RPMI7951 (cell line): Measurements from ENCODE around the gene AK3. TPM values are rescaled to one million over a fixed set of nuclear protein-coding genes. Genes with fewer than 3 reads are reported as not detected.
A peak's percentile ranks its signal among the peaks of the same experiment; 100 is the strongest.
"Not testable (repeated sequence)": the region's sequence is repeated elsewhere in the genome, so short reads cannot be mapped to it uniquely, and the experiment has no call there.

Experiments
- DNase-seq: peaks from one replicate; pipeline ENCODE4 v3.0.0-alpha.2; 2012; ENCODE audit warnings: low read depth
- total RNA-seq: library from RNA; depleted of rRNA; stranded (reverse); fragments of >200 nt; shearing (Covaris generic); gene quantifications from 2 replicates; pipeline ENCODE4 v1.2.3, GENCODE V29; 2014; rRNA removed

The AK3 gene
- 57.7 and 70.5 TPM in 2 replicates for total RNA-seq

GRCh38 chr9:4740638-4741364 lies at the start of gene AK3:
TSS of gene AK3 (minus strand) at chr9:4741202. CDS start at chr9:4741087, 115 bp downstream.
- DNase-seq = peak; percentile 83

DNA sequence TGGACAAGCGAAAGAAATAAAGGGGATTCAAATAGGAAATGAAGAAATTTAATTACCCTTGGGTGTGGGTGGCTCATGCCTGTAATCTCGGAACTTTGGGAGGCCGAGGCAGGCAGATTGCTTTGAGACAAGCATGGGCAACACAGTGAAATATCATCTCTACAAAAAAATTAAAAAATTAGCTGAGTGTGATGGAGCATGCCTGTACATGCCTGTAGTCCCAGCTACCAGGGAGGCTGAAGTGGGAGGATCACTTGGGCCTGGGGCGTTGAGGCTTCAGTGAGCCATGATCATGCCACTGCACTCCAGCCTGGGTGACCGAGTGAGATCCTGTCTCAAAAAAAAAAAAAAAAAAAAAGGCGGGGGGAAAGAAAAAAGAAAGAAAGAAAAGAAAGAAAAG lies 47.7 kb upstream of the AK3 start:
- no peak for DNase-seq

DNA sequence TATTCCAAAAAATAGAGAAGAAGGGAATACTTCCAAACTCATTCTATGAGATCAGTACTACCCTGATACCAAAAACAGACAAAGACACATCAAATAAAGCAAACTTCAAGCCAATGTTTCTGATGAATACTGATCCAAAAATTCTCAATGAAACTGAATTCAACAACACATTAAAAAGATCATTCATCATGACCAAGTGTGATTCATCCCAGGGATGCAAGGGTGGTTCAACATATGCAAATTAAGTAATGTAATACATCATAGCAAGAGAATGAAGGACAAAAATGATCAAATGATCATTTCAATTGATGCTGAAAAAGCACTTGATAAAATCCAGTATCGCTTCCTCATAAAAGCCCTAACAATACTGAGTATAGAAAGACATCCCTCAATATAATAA lies 46.9 kb upstream of the AK3 start:
- DNase-seq = no peak

GRCh38 chr9:4786599-4786998 lies 45.6 kb upstream of the AK3 start:
- DNase-seq = no peak

DNA sequence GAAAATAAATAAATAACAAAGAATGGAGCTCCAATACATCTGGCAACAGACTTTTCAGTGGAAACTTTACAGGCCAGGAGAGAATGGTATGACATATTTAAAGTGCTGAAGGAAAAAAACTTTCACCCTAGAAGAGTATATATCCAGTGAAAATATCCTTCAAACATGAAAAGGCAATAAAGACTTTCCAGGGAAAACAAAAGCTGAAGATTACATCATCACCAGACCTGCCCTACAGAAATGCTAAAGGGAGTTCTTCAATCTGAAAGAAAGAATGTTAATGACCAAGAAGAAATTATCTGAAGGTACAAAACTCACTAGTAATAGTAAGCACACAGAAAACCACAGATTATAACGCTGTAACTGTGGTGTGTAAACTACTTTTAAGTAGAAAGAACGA lies 43.4 kb upstream of the AK3 start:
- no peak for DNase-seq

GRCh38 chr9:4783191-4783590 lies 42.2 kb upstream of the AK3 start:
- DNase-seq = not testable (repeated sequence)

DNA sequence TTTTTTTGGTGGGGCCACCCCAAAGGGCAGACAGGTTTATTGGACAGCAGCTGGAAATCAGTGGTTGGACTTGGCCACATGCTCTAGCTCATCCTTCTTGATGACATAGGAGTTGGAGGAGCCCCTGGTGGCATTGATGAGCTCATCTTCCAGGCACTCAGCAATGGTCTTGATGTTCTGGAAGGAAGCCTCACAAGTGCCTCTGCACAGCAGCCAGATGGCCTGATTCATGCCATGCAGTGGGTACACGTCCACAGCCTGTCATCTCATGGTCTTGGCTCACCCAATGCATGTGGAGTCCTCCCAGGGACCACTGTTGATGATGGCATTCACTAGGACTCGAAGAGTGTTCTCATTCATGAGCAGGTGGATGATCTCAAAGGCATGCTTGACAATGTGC lies 40.4 kb upstream of the AK3 start:
- peak; percentile 12 for DNase-seq

DNA sequence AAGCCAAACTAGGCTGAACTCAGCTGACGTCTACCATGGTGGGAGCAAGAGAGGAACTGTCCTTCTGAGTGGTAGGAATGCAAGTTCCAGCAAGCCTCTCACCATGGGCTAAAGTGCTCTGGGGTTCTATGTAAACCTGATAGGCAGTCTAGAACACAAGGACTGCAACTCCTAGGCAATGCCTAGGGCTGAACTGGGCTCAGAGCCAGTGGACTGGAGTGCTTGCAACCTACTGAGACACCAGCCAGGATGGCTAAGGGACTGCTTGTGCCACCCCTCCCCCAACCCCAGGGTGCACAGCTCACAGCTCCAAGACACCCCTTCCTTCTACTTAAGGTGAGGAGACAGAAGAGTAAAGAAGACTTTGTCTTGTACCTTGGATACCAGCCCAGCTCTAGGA lies 39.6 kb upstream of the AK3 start:
- no peak for DNase-seq

- not testable (repeated sequence) for DNase-seq
Observed at GRCh38 chr9:4774958-4775357, 34.0 kb upstream of the AK3 start.

DNA sequence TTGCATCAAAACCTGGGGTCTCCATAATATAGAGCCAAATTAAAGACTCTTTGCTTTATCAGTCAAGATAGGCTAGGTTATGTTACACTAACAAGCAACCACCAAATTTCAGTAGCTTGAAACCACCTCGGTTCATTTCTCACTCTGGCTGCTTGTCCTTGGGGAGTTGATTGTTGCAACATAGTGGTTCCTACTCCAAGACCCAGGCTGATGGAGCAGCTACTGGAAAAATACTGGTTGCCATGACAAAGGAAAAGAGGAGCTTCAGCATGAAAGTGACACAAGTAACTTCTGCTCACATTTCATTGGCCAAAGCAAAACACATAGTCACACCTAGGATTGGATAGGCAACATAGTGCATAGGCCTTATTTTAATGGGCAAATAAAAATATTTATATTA lies 33.2 kb upstream of the AK3 start:
- DNase-seq = peak; percentile 38

- DNase-seq = no peak
Observed at GRCh38 chr9:4771788-4772187, 30.8 kb upstream of the AK3 start.

- DNase-seq = peak; percentile 66
Observed at GRCh38 chr9:4769321-4770080, 28.5 kb upstream of the AK3 start.

DNA sequence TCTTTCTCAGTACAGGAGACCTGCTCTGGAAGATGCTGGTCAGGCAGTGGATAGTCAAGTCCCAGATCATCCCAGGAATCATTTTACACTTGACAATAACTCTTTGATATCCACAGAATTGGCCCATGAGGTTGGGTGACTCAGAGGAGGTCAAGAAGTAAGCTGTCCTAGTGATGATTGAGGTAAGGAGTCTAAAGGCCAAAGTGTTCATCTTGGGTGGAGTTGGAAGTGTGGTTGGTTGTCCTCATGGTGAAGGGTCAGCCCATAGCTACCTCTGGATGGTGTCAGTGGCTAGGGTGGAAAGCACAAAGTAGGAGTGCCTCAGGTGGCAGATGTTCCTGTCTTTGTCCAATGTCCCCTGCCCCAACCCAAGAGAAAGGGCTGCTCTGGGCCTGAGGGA lies 27.7 kb upstream of the AK3 start:
- DNase-seq = no peak

DNA sequence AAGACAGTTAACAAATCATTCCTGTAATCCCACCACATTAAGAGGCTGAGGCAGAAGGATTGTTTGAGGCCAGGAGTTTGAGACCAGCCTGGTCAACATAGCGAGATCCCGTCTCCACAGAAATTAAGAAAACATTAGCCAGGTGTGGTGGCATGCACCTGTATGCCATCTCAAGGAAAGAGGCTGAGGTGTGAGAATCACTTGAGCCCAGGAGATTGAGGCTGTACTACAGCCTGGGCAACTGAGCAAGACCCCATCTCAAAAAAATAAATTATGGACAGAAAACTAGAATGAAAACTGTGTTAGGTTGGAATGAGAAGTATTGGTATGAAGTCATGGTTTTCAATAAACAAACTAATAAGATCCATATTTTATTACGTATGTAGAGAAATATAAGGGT lies 23.0 kb upstream of the AK3 start:
- no peak for DNase-seq

DNA sequence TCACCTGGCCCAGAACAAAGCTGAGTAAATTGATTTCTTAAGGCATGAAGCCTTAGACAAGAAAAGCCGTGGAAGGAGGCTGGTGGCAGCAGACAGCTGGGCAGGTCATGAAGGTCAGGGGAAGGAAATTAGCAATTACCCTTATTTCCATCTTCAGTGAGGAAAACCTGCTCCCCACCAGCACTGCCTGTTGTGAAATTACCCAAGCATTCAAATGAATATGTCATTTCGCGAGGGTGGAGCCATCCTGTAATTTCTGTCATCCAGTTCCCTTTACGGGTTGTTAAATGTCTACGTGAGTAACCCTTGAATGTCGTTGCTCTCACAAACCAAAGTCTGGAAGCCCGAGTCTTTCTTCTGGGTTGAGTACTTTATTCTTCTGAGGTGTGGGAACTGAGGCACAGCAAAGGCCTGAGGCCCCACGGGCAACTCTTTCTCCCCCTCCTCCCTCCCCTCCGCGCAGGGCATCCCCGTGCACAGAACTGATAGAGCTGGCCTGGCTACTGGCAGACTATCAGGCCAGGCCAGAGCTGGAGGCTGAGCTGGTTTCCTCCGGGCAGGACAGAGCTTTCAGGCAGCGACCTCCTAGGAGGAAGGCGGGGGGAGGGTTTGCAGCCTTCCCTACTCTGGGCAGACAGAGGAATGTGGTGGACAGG lies 22.0 kb upstream of the AK3 start:
- DNase-seq = no peak

GRCh38 chr9:4762108-4762885 lies 21.3 kb upstream of the AK3 start:
- peak; percentile 60 for DNase-seq

DNA sequence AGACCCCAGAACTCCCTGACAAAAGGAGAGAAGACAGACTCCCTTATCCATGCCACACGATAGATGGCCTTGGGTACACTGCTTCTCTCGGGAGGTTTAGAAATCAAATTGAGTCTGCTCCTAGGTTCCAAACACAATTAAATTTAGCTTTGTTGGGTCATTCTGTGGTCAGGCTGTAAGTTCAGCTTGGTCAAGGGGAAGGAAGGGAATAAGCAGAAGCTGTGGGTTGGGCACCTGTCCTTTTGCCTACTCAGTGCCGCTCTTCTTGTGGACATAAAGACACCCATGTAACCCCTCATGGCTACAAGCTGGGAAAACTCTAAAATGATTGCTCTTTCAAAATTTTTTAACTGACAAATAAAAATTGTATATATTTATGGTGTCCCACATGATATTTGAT lies 19.1 kb upstream of the AK3 start:
- DNase-seq = no peak

- no peak for DNase-seq
Observed at GRCh38 chr9:4756420-4756819, 15.4 kb upstream of the AK3 start.

- DNase-seq = peak; percentile 61
Observed at GRCh38 chr9:4755026-4755609, 14.1 kb upstream of the AK3 start.

DNA sequence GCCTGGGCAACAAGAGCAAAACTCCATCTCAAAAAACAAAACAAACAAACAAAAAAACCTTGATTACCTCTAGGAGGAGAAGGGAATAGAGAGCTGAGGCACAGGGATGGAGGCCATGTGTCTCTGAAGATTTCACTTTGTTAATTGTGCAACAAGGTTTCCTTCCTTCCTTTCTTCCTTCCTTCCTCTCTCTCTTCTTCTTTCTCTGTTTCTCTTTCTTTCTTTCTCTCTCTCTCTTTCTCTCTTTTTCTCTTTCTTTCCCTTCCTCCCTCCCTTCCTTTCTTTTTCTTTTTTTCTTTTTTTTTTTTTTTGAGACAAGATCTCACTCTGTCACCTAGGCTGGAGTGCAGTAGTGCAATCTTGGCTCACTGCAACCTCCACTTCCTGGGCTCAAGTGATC lies 13.5 kb upstream of the AK3 start:
- not testable (repeated sequence) for DNase-seq

- DNase-seq = peak; percentile 42
Observed at GRCh38 chr9:4750023-4750673, 9.1 kb upstream of the AK3 start.
